GM21576 (cell line): ENCODE results near the gene PEAK1.

ENCODE experiments used
- ATAC-seq: cut with Tn5 transposase; IDR thresholded peaks from one replicate; pipeline ENCODE4 v1.9.1; 2021; ENCODE audit warnings: mild to moderate bottlenecking, moderate library complexity; ENCODE audit not compliant: unreplicated experiment

The PEAK1 gene

GRCh38 chr15:77099741-77100463 is 320.0 kb downstream of the PEAK1 start:
- no peak for ATAC-seq

- no peak for ATAC-seq
Measured at GRCh38 chr15:77098572-77098971, 321.3 kb downstream of the PEAK1 start.

GRCh38 chr15:77097921-77098320 is 322.0 kb downstream of the PEAK1 start:
- no peak for ATAC-seq

- ATAC-seq = no peak
Measured at GRCh38 chr15:77097248-77097721, 322.6 kb downstream of the PEAK1 start.

- no peak for ATAC-seq
Measured at GRCh38 chr15:77096541-77096940, 323.4 kb downstream of the PEAK1 start.

- ATAC-seq = no peak
Measured at GRCh38 chr15:77096138-77096537, 323.8 kb downstream of the PEAK1 start.

- ATAC-seq = no peak
Measured at GRCh38 chr15:77094397-77095030, 325.4 kb downstream of the PEAK1 start.

- no peak for ATAC-seq
Measured at GRCh38 chr15:77093436-77093835, 326.5 kb downstream of the PEAK1 start.

- no peak for ATAC-seq
Measured at GRCh38 chr15:77091097-77091496, 328.8 kb downstream of the PEAK1 start.

GRCh38 chr15:77087213-77087612 is 332.7 kb downstream of the PEAK1 start:
- ATAC-seq = no peak

- ATAC-seq = no peak
Measured at GRCh38 chr15:77085297-77085696, 334.6 kb downstream of the PEAK1 start.

- no peak for ATAC-seq
Measured at GRCh38 chr15:77084436-77084835, 335.5 kb downstream of the PEAK1 start.

GRCh38 chr15:77083381-77084160 is 336.3 kb downstream of the PEAK1 start:
- ATAC-seq = peak; percentile 63

- no peak for ATAC-seq
Measured at GRCh38 chr15:77081971-77082370, 337.9 kb downstream of the PEAK1 start.

- ATAC-seq = no peak
Measured at GRCh38 chr15:77076323-77076915, 343.5 kb downstream of the PEAK1 start.

GRCh38 chr15:77075528-77075927 is 344.4 kb downstream of the PEAK1 start:
- ATAC-seq = no peak

- no peak for ATAC-seq
Measured at GRCh38 chr15:77074350-77074749, 345.6 kb downstream of the PEAK1 start.

- ATAC-seq = no peak
Measured at GRCh38 chr15:77071305-77072223, 348.3 kb downstream of the PEAK1 start.

GRCh38 chr15:77070495-77071304 is 349.2 kb downstream of the PEAK1 start, which contains the start of gene TSPAN3:
Gene TSPAN3, minus strand, starts transcription at chr15:77071109. Its CDS starts 155 bp downstream, at chr15:77070954.
- ATAC-seq = peak; percentile 93
